NCI-H345 treated with DMSO at 0.1 percent for 48 hours (cell line): ENCODE data around the gene LRFN2.

Experiments
- DNase-seq: peaks from one replicate; lab custom pipeline; 2025; ENCODE audit not compliant: unreplicated experiment; lab: John Stamatoyannopoulos, UW

LRFN2 gene

DNA sequence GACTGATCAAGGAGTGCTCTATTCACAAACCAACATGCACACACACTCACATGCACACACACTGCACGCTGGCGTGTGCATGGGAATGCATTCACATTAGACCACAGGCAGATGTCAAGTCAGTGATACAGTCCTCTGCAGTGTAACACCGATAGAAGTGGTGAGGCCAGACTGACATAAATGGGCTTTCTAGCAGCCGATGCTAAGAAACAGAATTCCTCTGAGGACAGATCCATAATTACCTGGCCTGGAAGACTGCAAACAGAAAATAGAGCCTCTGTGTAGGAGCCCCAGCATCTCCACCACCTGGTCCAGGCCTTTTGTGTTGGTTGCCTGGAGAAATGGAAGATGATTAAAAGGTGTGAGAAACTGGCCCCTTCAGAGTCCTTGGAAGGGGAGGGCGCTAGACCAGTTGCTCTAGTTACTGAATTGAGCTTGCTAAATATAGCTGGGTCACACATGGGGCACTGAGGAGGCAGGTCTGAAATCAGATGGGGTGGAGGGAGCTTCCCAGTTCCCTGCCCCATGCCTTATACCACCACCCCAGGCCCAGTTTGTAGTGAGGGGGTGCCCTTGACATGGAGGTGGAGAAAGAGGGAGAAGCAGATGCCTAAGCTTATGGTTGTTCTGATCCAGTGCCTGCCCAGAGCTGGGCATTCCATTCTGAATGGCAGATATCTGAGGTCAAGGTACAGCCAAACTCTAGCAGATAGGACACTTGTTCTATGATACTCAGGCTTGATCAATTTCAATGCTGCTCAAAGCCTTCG lies 233.8 kb downstream of the LRFN2 start:
- DNase-seq = no peak

DNA sequence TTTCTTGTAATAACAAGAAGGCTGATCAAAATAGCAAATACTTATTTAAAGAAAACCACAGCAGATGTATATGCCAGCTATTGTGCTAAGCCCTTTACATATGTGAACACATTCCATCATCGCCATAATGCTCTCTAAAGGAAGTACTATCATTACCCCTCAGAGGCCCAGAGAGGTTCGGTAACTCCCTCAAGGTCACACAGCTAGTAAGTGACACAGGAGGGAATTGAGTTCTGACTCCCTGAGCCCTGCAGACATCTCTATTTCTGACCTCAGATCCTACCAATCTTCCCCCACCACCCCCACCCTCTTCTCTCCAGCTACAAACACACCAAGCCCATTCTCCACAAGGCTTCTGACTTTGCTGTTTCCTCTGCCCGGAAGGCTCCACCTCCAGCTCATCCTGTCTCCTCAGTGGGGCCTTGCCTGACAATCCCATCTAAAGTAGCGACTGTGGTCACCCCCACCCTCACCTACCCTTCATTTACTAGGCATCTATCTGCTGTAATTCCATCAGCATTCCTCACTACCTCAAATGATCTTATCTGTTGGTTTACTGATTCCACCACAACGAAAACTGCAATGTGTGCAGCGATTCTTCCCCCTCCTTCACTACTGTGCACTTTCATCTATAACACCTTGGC lies 234.5 kb downstream of the LRFN2 start:
- no peak for DNase-seq

- no peak for DNase-seq
Observed at GRCh38 chr6:40352006-40352405, 235.2 kb downstream of the LRFN2 start.

DNA sequence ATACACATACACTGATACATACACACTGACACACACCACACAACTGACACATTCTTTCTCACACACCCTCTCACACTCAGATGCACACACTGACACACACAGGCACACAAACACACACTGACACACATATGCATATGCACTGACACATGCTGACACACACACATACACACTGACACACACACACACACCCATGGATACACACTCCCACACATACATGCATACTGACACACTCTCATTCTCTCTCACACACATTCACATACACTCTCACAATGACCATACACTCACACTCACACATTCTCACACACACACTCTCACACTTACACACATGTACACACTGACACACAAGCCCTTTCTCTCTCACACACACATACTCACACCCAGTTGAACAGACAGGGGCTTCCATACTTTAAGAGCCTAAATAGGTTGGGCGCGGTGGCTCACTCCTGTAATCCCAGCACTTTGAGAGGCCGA lies 236.4 kb downstream of the LRFN2 start:
- no peak for DNase-seq

GRCh38 chr6:40349901-40350746 lies 237.0 kb downstream of the LRFN2 start:
- DNase-seq = no peak

DNA sequence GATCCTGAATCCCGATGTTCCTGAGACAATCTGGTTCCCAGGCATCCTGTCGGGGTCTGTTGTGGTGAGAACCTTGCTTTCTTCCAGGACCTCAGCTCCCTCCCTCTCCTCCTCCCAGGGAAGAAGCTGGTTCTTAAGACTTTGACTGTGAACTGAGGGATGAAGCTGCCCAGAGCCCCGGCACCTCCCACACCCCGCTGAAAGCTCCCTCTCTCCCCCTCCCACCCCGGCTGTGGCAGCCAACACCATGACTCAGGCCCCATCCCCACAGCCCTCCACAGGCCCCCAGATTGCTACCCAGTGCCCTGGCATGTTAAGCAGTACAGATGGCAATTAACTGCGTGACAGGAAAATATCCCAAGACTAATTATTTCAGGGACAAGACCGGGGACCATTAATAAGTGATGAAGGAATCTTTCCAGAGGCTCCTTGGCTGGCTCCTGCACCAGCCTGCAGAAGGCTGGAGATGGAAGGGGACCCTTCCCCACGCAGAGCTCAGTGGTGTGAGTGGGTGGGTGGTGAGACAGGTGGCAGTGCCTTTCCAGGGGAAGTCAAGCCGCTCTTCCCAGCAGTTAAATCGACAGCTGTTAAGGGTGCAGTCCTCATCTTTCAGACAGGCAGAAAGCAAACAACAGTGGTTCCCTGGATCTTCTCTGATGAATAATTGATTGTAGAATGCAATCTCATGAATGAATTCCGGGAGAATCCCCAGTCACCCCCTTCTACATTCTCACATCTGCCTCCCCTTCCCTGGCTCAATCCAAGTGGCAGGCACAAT lies 237.9 kb downstream of the LRFN2 start:
- no peak for DNase-seq

DNA sequence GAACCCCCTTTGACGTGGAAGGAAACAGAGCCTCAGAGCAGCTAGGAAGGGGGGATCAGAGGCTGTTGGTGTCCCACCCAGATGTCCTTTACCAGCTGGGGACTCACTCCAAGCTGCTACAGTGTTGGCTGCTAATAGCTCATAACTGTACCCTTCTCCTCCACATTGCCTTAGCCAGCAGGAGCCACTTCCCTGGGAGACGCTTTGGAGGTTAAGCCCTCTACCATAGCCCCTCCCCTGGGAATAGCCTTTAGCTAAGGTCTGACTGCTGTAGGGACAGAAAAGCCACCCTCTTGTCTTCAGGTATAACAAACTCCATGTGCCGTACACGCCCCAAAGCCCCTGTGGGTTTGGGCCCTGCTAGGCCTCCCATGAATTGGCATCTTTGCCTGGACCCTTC lies 238.6 kb downstream of the LRFN2 start:
- no peak for DNase-seq

GRCh38 chr6:40347571-40348011 lies 239.6 kb downstream of the LRFN2 start:
- no peak for DNase-seq

- DNase-seq = no peak
Observed at GRCh38 chr6:40346246-40346645, 240.9 kb downstream of the LRFN2 start.

DNA sequence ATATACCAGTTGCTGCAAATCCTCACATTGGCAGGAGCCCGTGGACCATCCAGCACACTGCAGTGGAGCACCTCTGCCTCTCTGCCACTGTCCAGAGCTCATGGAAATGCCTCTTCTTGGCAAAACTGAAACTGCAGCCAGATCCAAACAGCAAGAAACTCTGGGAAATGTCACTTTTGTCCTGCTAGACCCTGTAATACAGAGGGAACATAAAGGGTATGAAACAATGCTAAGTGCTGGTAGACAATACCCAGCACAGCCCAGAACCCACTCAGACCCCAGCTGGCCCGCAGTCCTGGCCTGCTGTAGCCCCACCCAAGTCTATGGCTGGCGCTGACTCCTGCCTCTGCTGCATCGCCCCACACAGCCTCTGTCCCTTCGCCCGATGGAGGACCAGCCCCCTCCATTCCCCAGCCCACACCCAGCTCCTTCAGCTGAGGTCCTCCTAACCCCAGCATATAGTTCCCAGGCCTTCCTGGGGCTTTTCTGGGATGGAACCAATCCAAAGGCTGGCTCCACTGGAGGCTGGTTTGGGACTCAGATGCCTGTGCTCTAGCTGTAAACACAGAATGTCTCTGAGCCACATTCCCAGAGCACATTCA lies 242.5 kb downstream of the LRFN2 start:
- DNase-seq = no peak

- DNase-seq = no peak
Observed at GRCh38 chr6:40343877-40344565, 243.1 kb downstream of the LRFN2 start.

DNA sequence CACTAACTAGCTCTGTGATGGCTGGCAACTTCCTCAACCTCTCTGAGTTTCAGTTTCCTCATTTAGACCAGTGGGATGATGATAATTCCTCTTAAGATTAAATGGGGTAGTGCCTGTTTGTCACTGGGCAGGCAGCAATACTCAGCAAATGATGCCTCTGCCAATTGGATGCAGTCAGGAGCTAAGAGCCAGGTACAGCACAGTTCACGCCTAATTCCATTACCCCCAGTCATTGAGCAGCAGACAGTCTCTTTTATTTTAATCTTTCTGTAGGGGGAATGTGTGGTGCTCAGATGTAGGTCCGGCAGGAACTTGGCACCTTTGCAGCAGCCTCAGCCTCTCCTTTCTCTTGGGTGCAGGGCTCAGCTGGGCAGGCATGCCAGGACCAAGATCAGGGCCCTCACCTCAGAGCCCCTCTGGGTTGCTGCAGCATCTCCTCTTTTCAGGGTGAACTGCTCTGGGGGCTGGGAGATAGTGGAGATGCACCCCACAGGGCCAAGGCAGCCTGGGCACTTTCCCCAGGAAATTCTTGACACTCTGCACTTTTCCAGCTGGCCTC lies 243.8 kb downstream of the LRFN2 start:
- DNase-seq = no peak

- no peak for DNase-seq
Observed at GRCh38 chr6:40342723-40343122, 244.4 kb downstream of the LRFN2 start.

- no peak for DNase-seq
Observed at GRCh38 chr6:40341726-40342125, 245.4 kb downstream of the LRFN2 start.
